RWPE1 (cell line): ENCODE measurements around the gene BCAP31.

Experiments
- CTCF ChIA-PET: fragments of 350-600 bp; sonication (Branson Sonifier 250); formaldehyde crosslinking; extraction: SDS; loops from one replicate; lab custom pipeline; 2021; lab: Yijun Ruan, JAX
- POLR2A ChIA-PET: fragments of 400-600 bp; formaldehyde crosslinking; extraction: SDS; loops from one replicate; lab custom pipeline; 2020; ENCODE audit warnings: antibody characterized with exemption; ENCODE audit not compliant: low non-redundant PET; lab: Yijun Ruan, JAX
- DNase-seq: peaks from one replicate; pipeline ENCODE4 v3.0.0; 2012; ENCODE audit warnings: low spot score
- H3K27ac ChIP-seq: fragments of 450-650 bp; 2 replicates; pipeline ENCODE4 v1.5.1; 2017
- CTCF ChIP-seq: fragments of 450-650 bp; conservative IDR thresholded peaks from 2 replicates; pipeline ENCODE4 v1.5.1; 2017; ENCODE audit warnings: low read depth, mild to moderate bottlenecking

BCAP31 gene

GRCh38 chrX:153690466-153690865 lies 33.7 kb downstream of the BCAP31 start:
- ChIA-PET CTCF (no interaction called here), POLR2A (no interaction called here)
- no peak for TF ChIP-seq CTCF
- H3K27ac ChIP-seq = peak overlapping the region; percentile 77
- DNase-seq = no peak

DNA sequence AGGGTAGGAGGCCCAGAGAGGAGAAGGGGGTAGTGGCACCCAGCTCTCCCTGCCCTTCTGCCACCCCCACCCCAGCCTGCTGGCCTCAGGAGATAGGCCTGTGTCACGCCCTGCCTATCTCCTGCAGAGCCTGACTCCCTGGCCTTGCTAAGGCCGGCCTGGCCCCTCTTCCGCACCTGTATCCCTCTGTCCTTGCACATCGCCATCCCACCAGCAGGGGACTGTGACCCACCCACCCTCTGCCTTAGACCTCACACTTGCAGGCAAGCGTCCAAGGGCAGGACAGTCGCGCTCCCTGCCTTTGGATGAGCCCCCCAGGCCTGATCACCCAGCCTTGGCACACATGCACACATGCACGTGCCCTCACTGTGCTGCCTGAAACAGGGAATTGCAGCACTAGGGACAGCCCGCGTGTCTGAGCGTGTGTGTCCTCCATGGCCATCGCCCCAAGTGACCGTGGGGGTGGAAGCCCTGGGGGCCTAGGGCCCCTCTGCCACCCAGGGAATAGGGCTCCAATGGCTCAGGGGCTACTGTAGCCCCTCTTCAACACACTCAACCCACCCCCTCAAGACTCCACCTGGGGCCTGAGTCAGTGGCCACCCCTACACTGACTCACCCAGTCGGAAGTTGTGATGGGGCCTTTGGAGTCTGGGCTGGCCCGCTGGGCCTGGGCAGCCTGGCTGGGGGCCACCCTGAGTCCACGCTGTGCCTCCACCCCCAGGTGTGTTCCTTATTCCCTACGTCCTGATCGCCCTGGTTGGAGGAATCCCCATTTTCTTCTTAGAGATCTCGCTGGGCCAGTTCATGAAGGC lies 34.3 kb downstream of the BCAP31 start:
- H3K27ac ChIP-seq = peak overlapping the region; percentile 77
- peak; percentile 38 for DNase-seq
- no peak for TF ChIP-seq CTCF
- CTCF ChIA-PET = no interaction called here
- POLR2A ChIA-PET = no interaction called here

DNA sequence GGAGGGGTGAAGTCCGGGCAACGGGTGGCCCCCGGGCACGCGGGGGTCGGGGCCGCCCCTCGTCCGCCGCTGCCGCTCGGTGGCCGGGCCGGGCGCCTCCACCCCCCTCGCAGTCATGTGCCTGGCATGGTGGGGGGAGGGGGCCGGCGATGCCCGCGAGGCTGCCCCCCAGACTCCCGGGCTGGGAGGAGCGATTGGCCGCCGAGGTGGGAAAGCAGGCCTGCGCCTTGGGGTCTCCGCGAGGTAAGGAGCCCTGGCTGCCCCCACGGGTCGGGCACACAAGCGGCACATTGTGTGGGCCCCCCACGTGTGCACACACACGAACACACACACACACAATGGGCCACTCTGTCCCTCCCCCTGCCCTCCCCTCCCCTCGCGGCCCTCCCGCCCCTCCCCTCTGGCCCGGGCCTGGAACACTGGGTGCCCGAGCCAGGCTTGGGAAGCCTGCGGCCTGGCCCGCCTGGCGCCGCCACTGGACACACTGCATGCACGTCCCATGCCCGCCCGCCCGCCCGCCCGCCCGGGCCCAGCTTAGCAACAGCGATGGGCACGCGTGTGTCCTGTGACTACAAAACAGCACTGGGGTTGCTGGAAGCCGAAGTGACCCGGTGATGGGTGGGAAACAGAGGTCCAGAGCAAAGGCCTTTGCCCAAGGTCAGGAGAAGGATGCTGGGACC lies 35.1 kb downstream of the BCAP31 start:
- peak overlapping the region; percentile 77 for H3K27ac ChIP-seq
- DNase-seq = no peak
- ChIA-PET CTCF (no interaction called here), POLR2A (no interaction called here)
- TF ChIP-seq CTCF = no peak

GRCh38 chrX:153688506-153688905 lies 35.7 kb downstream of the BCAP31 start:
- ChIA-PET CTCF (no interaction called here), POLR2A (no interaction called here)
- no peak for TF ChIP-seq CTCF
- no peak for DNase-seq
- peak overlapping the region; percentile 77 for H3K27ac ChIP-seq

DNA sequence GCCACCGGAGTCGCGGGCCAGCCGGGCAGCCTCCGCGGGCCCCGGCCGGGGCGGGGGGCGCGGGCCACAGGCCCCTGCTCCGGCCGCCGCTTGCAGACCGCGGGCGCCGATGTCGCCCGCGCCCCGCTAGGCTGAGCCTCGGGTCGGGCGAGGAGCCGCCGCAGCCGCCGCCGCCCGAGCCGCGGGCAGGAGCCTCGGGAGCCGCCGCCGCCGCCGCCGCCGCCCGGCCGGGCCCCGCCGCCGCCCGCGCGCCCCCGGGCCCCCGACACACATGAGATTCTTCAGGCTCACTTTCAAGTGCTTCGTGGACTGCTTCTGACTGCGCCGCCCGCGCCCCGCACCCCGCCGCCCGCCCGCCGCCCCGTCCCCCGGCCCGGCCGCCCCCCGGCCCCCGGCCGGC lies 36.1 kb downstream of the BCAP31 start:
- peak overlapping the region; percentile 77 for H3K27ac ChIP-seq
- POLR2A ChIA-PET = no interaction called here
- TF ChIP-seq CTCF = no peak
- no peak for DNase-seq
- CTCF ChIA-PET = no interaction called here

DNA sequence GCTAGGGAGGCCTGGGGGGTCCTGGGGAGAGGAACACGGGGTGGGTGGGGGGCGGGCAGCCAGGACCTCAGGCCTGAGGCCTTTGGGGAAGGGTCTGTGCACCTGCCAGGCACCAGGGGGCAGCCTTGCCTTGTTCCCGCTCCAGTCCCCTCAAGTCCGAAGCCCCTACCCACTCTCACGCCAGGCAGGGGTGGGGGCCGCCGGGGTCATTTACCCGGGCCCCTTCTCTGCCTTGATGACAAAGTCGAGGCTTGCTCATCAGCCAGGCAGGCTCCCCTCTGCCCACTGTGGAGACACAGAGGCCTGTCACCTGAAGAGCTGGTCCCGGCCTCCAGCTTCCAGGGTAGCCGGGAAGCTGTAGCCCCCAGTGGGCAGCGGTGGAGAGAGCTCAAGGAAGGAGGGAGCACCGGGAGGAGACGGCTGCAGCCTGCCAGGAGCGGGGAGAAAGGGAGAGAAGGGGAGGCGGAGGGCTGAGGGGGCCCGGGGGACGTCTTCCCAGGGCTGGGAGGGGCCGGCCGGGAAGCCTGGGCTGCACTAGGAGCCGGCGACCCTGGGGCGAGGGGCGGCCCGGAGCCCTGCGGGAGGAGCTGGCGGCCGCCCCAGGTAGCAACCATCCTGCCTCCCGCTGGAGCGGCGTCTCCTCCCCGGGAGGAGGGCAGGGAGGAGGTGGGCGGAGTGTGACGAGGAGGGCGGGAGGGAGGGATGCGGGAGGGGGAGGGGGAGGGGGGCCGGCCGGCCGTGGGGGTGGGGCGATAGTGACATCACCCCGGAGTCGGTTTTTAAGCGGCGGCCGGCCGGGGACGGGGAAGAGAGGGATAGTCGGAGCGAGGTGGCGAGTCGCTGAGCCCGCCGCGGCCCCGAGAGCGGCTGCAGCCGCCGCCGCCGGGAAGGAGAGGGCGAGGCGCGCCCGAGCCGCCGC lies 36.8 kb downstream of the BCAP31 start, which contains the start of gene SLC6A8:
SLC6A8 (plus strand) TSS at position 806 of the 919 bp plus-strand sequence. CDS start 649 bp downstream, outside the sequence.
- peak within 1 kb of the TSS; percentile 77 for H3K27ac ChIP-seq
- peak; percentile 71 for DNase-seq
- ChIA-PET POLR2A (no interaction called here), CTCF (no interaction called here)
- TF ChIP-seq CTCF = no peak
